ENCODE results near the gene GNA15.
A peak's percentile ranks its signal among the peaks of the same experiment; 100 is the strongest.
"Not testable (repeated sequence)": the region's sequence is repeated elsewhere in the genome, so short reads cannot be mapped to it uniquely, and the experiment has no call there.

The GNA15 gene

DNA sequence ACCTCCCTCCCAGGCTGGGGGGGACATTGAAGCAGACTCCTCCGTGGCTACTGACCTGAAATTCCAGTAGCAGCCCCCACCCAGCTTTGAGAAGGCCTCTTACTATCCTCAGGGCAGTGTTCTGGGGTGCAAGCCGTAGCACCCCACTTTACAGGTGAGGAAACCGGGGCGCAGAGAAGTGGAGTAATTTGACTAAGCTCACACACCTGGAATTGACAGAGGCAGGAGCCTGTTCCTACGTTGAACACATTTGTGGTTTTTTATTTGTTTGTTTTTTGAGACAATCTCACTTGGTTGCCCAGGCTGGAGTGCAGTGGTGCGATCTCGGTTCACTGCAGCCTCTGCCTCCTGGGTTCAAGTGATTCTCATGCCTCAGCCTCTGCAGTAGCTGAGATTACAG, 28.1 kb downstream of the GNA15 start:
- H3K4me3 ChIP-seq (ENCODE audit: low read depth, low read length), result no peak overlapping the region
- no peak for DNase-seq (ENCODE audit: low read depth)
- TF ChIP-seq, protein P1, sequence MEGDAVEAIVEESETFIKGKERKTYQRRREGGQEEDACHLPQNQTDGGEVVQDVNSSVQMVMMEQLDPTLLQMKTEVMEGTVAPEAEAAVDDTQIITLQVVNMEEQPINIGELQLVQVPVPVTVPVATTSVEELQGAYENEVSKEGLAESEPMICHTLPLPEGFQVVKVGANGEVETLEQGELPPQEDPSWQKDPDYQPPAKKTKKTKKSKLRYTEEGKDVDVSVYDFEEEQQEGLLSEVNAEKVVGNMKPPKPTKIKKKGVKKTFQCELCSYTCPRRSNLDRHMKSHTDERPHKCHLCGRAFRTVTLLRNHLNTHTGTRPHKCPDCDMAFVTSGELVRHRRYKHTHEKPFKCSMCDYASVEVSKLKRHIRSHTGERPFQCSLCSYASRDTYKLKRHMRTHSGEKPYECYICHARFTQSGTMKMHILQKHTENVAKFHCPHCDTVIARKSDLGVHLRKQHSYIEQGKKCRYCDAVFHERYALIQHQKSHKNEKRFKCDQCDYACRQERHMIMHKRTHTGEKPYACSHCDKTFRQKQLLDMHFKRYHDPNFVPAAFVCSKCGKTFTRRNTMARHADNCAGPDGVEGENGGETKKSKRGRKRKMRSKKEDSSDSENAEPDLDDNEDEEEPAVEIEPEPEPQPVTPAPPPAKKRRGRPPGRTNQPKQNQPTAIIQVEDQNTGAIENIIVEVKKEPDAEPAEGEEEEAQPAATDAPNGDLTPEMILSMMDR (IDR thresholded peaks at IDR 0.05; ENCODE audit: insufficient read depth, low read depth, low read length, missing control alignments), result no peak

- no peak overlapping the region for H3K4me3 ChIP-seq (ENCODE audit: low read depth, low read length)
- TF ChIP-seq, protein P1 (IDR thresholded peaks at IDR 0.05; ENCODE audit: insufficient read depth, low read depth, low read length, missing control alignments), result no peak
- no peak for DNase-seq (ENCODE audit: low read depth)
Observed at GRCh38 chr19:3167533-3168272, 31.9 kb downstream of the GNA15 start.

DNA sequence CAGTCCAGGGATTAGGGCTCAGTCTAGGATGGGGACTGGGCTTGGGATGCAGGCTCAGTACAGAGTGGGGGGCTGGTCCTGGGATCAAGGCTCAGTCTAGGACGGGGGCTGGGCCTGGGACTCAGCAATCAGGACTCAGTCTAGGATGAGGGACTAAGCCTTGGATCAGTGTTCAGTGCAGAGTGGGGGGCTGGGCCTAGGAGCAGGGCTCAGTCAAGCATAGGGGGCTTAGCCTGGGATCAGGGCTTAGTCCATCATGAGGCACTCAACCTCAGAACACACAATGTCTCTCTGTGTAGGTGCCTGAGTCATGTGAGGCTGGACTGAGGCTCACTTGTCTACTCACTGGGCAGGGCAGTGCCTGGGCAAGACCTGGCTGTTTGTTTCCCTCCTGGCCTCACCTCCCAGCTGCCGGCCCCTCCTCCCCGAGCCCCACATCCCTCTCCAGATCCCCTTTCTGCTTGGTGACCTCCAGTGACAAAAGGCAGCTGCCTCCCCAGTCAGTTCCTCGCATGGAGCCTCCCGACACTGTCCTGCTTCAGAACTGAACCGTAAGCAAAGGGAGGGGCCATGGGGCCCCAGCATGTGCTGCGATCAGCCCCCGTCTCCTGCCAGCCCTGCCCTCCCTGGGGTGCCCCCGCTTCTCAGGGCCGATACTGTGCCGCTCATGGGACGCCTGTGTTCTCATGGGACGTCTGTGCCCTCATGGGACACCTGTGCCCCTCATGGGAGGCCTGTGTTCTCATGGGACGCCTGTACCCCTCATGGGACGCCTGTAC, 36.2 kb downstream of the GNA15 start:
- TF ChIP-seq, protein P1 (IDR thresholded peaks at IDR 0.05; ENCODE audit: insufficient read depth, low read depth, low read length, missing control alignments), result no peak
- DNase-seq (ENCODE audit: low read depth), result peak; percentile 41
- 0 out of 2 replicates have a peak overlapping the region, but pooled peaks have one; percentile 1 for H3K4me3 ChIP-seq (ENCODE audit: low read depth, low read length)

- not testable (repeated sequence) for DNase-seq (ENCODE audit: low read depth); H3K4me3 ChIP-seq (ENCODE audit: low read depth, low read length)
Observed at GRCh38 chr19:3172673-3173000, 36.8 kb downstream of the GNA15 start.

- H3K4me3 ChIP-seq (ENCODE audit: low read depth, low read length), result peak overlapping the region; percentile 48
- TF ChIP-seq, protein P1 (IDR thresholded peaks at IDR 0.05; ENCODE audit: insufficient read depth, low read depth, low read length, missing control alignments), result no peak
- peak; percentile 89 for DNase-seq (ENCODE audit: low read depth)
Observed at GRCh38 chr19:3175781-3176714, 40.2 kb downstream of the GNA15 start.

DNA sequence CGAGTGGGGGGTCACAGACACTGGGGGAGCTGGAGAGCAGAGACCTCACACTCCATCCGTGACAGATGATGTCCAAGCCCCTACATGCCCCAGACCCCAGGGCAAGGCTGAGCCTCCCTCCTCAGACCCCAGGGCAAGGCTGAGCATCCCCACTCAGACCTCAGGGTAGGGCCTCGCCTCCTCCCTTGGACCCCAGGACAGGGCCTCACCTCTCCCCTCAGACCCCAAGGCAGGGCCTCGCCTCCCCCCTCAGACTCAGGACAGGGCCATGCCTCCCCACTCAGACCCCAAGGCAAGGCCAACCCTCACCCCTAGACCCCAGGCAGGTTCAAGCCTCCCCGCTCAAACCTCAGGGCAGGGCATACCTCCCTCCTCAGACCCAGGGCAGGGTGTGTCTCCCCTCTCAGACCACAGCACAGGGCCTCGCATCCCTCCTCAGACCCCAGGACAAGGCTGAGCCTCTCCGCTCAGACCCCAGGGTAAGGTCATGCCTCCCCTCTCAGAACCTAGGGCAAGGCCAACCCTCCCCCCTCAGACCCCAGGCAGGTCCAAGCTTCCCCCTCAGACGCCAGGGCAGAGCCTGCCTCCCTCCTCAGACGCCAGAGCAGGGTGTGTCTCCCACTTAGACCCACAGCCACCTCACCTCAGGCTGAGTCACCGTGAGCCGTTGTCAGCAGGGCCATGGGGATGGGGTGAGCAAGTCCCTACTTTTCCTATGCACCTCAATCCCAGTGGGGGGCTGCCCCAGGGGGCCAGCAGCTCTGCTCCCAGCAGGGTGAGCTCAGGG, 41.1 kb downstream of the GNA15 start:
- peak; percentile 64 for DNase-seq (ENCODE audit: low read depth)
- TF ChIP-seq, protein P1 (IDR thresholded peaks at IDR 0.05; ENCODE audit: insufficient read depth, low read depth, low read length, missing control alignments), result no peak
- peak overlapping the region; percentile 48 for H3K4me3 ChIP-seq (ENCODE audit: low read depth, low read length)
